OCI-LY3 (cell line): Measurements from ENCODE around the gene SLC37A1.

Experiments
- EZH2phosphoT487 ChIP-seq: fragments of 200-600 bp; shearing (Covaris generic); IDR thresholded peaks from 2 replicates; pipeline ENCODE4 v1.6.1; 2018; ENCODE audit warnings: antibody characterized with exemption, mixed run types, low read depth
- TF ChIP-seq, protein P1 (sequence below): fragments of 200-600, 300-600 bp; sonication (generic); IDR thresholded peaks from 2 replicates; pipeline ENCODE4 v1.5.1; 2014; ENCODE audit warnings: antibody characterized with exemption, low read length, low read depth

DNA sequence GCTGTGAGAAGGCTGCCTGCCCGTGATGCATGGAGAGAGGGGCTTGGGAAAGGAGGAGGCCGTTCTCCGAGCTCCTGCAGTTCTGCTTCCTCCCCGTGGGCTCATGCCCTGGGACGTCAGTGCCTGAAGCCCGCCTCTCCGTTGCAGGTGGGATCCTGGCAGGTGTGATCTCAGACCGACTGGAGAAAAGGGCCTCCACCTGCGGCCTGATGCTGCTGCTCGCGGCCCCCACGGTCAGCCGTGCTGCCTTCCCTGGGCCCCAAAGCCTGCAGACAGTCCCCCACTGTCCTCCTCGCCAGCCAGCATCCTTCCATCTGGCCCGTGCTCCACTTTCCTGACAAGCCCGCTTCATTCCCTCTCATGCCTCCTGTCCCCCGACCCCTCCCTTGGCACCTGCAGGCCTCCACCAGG lies 50.9 kb downstream of the SLC37A1 start:
- TF ChIP-seq, protein P1, sequence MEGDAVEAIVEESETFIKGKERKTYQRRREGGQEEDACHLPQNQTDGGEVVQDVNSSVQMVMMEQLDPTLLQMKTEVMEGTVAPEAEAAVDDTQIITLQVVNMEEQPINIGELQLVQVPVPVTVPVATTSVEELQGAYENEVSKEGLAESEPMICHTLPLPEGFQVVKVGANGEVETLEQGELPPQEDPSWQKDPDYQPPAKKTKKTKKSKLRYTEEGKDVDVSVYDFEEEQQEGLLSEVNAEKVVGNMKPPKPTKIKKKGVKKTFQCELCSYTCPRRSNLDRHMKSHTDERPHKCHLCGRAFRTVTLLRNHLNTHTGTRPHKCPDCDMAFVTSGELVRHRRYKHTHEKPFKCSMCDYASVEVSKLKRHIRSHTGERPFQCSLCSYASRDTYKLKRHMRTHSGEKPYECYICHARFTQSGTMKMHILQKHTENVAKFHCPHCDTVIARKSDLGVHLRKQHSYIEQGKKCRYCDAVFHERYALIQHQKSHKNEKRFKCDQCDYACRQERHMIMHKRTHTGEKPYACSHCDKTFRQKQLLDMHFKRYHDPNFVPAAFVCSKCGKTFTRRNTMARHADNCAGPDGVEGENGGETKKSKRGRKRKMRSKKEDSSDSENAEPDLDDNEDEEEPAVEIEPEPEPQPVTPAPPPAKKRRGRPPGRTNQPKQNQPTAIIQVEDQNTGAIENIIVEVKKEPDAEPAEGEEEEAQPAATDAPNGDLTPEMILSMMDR, result no peak
- no peak for TF ChIP-seq EZH2phosphoT487
